Neural progenitor cell (in vitro differentiated cells): ENCODE results near the gene TRMO. TPM values are rescaled to one million over a fixed set of nuclear protein-coding genes. Genes with fewer than 3 reads are reported as not detected.

Experiments used
- DNase-seq: peaks from one replicate; pipeline ENCODE4 v3.0.0-alpha.2; 2016; ENCODE audit warnings: low spot score
- H2AFZ ChIP-seq: fragments of 200-600 bp; sonication (generic); replicated peaks from 2 replicates; pipeline ENCODE4 v1.6.1; 2016; ENCODE audit warnings: antibody characterized with exemption
- H3F3A ChIP-seq: fragments of 200-600 bp; sonication (generic); 2 replicates; pipeline ENCODE4 v1.6.1; 2016; ENCODE audit warnings: antibody characterized with exemption, low read depth
- H3K27ac ChIP-seq: fragments of 200-600 bp; sonication (generic); 2 replicates; pipeline ENCODE4 v1.5.1; 2016; ENCODE audit warnings: mild to moderate bottlenecking
- H3K27me3 ChIP-seq: fragments of 200-600 bp; sonication (generic); 2 replicates; pipeline ENCODE4 v1.6.1; 2016; ENCODE audit warnings: mild to moderate bottlenecking, moderate library complexity
- H3K36me3 ChIP-seq: fragments of 200-600 bp; sonication (generic); 2 replicates; pipeline ENCODE4 v1.5.1; 2016
- H3K4me1 ChIP-seq: fragments of 200-600 bp; sonication (generic); 2 replicates; pipeline ENCODE4 v1.6.1; 2016; ENCODE audit warnings: mixed run types
- H3K4me2 ChIP-seq: fragments of 200-600 bp; sonication (generic); 2 replicates; pipeline ENCODE4 v1.6.1; 2016
- H3K4me3 ChIP-seq: fragments of 200-600 bp; sonication (generic); 2 replicates; pipeline ENCODE4 v1.5.1; 2016
- H3K79me2 ChIP-seq: fragments of 200-600 bp; sonication (generic); 2 replicates; pipeline ENCODE4 v1.6.1; 2016; ENCODE audit warnings: low read depth
- H3K9ac ChIP-seq: fragments of 200-600 bp; sonication (generic); 2 replicates; pipeline ENCODE4 v1.6.1; 2016
- H3K9me3 ChIP-seq: fragments of 200-600 bp; sonication (generic); 2 replicates; pipeline ENCODE4 v1.5.1; 2016; ENCODE audit warnings: low read depth
- H4K20me1 ChIP-seq: fragments of 200-600 bp; sonication (generic); 2 replicates; pipeline ENCODE4 v1.6.1; 2016; ENCODE audit warnings: low read depth
- H3K27ac Mint-ChIP-seq: 3 replicates; pipeline ENCODE4 v1.8.0; 2021; ENCODE audit warnings: mixed read lengths
- H3K27me3 Mint-ChIP-seq: 2 replicates; pipeline ENCODE4 v1.8.0; 2022; ENCODE audit warnings: low read depth, mild to moderate bottlenecking, inconsistent platforms, moderate library complexity, mixed read lengths; ENCODE audit not compliant: insufficient read depth
- H3K36me3 Mint-ChIP-seq: 3 replicates; pipeline ENCODE4 v1.8.0; 2021; ENCODE audit warnings: mixed read lengths
- H3K4me1 Mint-ChIP-seq: 3 replicates; pipeline ENCODE4 v1.8.0; 2021; ENCODE audit warnings: mixed read lengths
- H3K4me3 Mint-ChIP-seq: 3 replicates; pipeline ENCODE4 v1.8.0; 2021; ENCODE audit warnings: mild to moderate bottlenecking, moderate library complexity, mixed read lengths
- H3K9me3 Mint-ChIP-seq: 3 replicates; pipeline ENCODE4 v1.8.0; 2020; ENCODE audit warnings: mixed read lengths
- CTCF ChIP-seq: fragments of 200-600 bp; sonication (generic); IDR thresholded peaks from 2 replicates; pipeline ENCODE4 v1.5.1; 2017; ENCODE audit warnings: antibody characterized with exemption, mild to moderate bottlenecking
- EZH2 ChIP-seq: fragments of 200-600 bp; sonication (generic); IDR thresholded peaks from 2 replicates; pipeline ENCODE4 v1.6.1; 2017; ENCODE audit warnings: antibody characterized with exemption, mild to moderate bottlenecking, moderate library complexity
- EZH2phosphoT487 ChIP-seq: fragments of 200-600 bp; sonication (generic); IDR thresholded peaks from 2 replicates; pipeline ENCODE4 v1.6.1; 2017; ENCODE audit warnings: antibody characterized with exemption
- total RNA-seq: library from RNA; depleted of rRNA; stranded (reverse); fragments of >200 nt; gene quantifications from 2 replicates; pipeline ENCODE4 v1.2.3, GENCODE V29; 2015; ENCODE audit warnings: low replicate concordance

TRMO gene
- total RNA-seq, 1 donor from 2014 or later = 5.7 TPM

GRCh38 chr9:97911970-97912369 lies 10.3 kb downstream of the TRMO start:
- H4K20me1 ChIP-seq = no peaks in the 10 kb centered on the region
- no peak overlapping the region for H3K27ac ChIP-seq
- H3F3A ChIP-seq = no peaks in the 10 kb centered on the region
- H3K4me3 ChIP-seq = no peak overlapping the region
- H3K4me2 ChIP-seq = no peak overlapping the region
- no peaks in the 10 kb centered on the region for H3K27me3 ChIP-seq
- H3K9ac ChIP-seq = no peak overlapping the region
- Mint-ChIP-seq H3K4me3 (no peak overlapping the region), H3K27ac (no peak overlapping the region), H3K9me3 (no peaks in the 10 kb centered on the region), H3K4me1 (no peaks in the 10 kb centered on the region), H3K36me3 (peaks cover 9% of the 10 kb centered on the region), H3K27me3 (peaks cover 2% of the 10 kb centered on the region)
- no peaks in the 10 kb centered on the region for H3K79me2 ChIP-seq
- no peaks in the 10 kb centered on the region for H3K4me1 ChIP-seq
- TF ChIP-seq EZH2 (no peak), CTCF (no peak), EZH2phosphoT487 (no peak)
- no peaks in the 10 kb centered on the region for H3K36me3 ChIP-seq
- H2AFZ ChIP-seq = no peak overlapping the region
- DNase-seq = no peak
- no peaks in the 10 kb centered on the region for H3K9me3 ChIP-seq

GRCh38 chr9:97911528-97911927 lies 10.8 kb downstream of the TRMO start:
- H3K4me1 ChIP-seq = no peaks in the 10 kb centered on the region
- no peak overlapping the region for H3K4me3 ChIP-seq
- no peaks in the 10 kb centered on the region for H3K36me3 ChIP-seq
- no peaks in the 10 kb centered on the region for H3K4me1 Mint-ChIP-seq
- no peak overlapping the region for H3K4me3 Mint-ChIP-seq
- no peaks in the 10 kb centered on the region for H3K27me3 ChIP-seq
- TF ChIP-seq EZH2phosphoT487 = no peak
- TF ChIP-seq EZH2 = no peak
- no peak for TF ChIP-seq CTCF
- H3K27ac ChIP-seq = no peak overlapping the region
- H3F3A ChIP-seq = no peaks in the 10 kb centered on the region
- no peak overlapping the region for H3K4me2 ChIP-seq
- no peaks in the 10 kb centered on the region for H3K79me2 ChIP-seq
- no peak overlapping the region for H2AFZ ChIP-seq
- H3K27ac Mint-ChIP-seq = no peak overlapping the region
- no peaks in the 10 kb centered on the region for H3K9me3 Mint-ChIP-seq
- DNase-seq = no peak
- H3K9me3 ChIP-seq = no peaks in the 10 kb centered on the region
- H4K20me1 ChIP-seq = no peaks in the 10 kb centered on the region
- peaks cover 9% of the 10 kb centered on the region for H3K36me3 Mint-ChIP-seq
- no peaks in the 10 kb centered on the region for H3K27me3 Mint-ChIP-seq
- no peak overlapping the region for H3K9ac ChIP-seq

- H3K4me2 ChIP-seq = no peak overlapping the region
- no peak overlapping the region for H3K27ac ChIP-seq
- peaks cover 9% of the 10 kb centered on the region for H3K36me3 Mint-ChIP-seq
- no peak overlapping the region for H3K4me3 Mint-ChIP-seq
- no peak overlapping the region for H3K4me3 ChIP-seq
- TF ChIP-seq EZH2phosphoT487 (no peak), EZH2 (no peak), CTCF (no peak)
- H3K9me3 ChIP-seq = no peaks in the 10 kb centered on the region
- H3K4me1 Mint-ChIP-seq = no peaks in the 10 kb centered on the region
- no peaks in the 10 kb centered on the region for H3K79me2 ChIP-seq
- H3K27me3 Mint-ChIP-seq = no peaks in the 10 kb centered on the region
- no peaks in the 10 kb centered on the region for H3K36me3 ChIP-seq
- no peaks in the 10 kb centered on the region for H3K4me1 ChIP-seq
- no peaks in the 10 kb centered on the region for H3K27me3 ChIP-seq
- H4K20me1 ChIP-seq = no peaks in the 10 kb centered on the region
- H3K9ac ChIP-seq = no peak overlapping the region
- no peak overlapping the region for H2AFZ ChIP-seq
- no peak for DNase-seq
- no peaks in the 10 kb centered on the region for H3K9me3 Mint-ChIP-seq
- no peaks in the 10 kb centered on the region for H3F3A ChIP-seq
- H3K27ac Mint-ChIP-seq = no peak overlapping the region
Measured at GRCh38 chr9:97910357-97910756, 11.9 kb downstream of the TRMO start.
